Skeletal muscle satellite cell (primary cell): ENCODE data around the gene STYXL2.

Experiments used
- H3K27me3 ChIP-seq: 2 replicates; pipeline ENCODE4 v1.7.0; 2013; ENCODE audit warnings: low read length; ENCODE audit not compliant: control insufficient read depth, insufficient read depth
- H3K36me3 ChIP-seq: 2 replicates; pipeline ENCODE4 v1.7.0; 2013; ENCODE audit warnings: mild to moderate bottlenecking, control low read depth, low read length; ENCODE audit not compliant: insufficient read depth
- H3K4me1 ChIP-seq: 2 replicates; pipeline ENCODE4 v1.7.0; 2013; ENCODE audit warnings: low read length; ENCODE audit not compliant: control insufficient read depth, insufficient read depth
- H3K4me2 ChIP-seq: 2 replicates; pipeline ENCODE4 v1.7.0; 2013; ENCODE audit warnings: mild to moderate bottlenecking, low read length
- H3K4me3 ChIP-seq: 2 replicates; pipeline ENCODE4 v1.7.0; 2013; ENCODE audit warnings: low read length
- H3K9ac ChIP-seq: 2 replicates; pipeline ENCODE4 v1.7.0; 2013; ENCODE audit warnings: mild to moderate bottlenecking, low read depth, low read length, moderate library complexity
- H3K9me3 ChIP-seq: replicated peaks from 2 replicates; pipeline ENCODE4 v1.7.0; 2013; ENCODE audit warnings: mild to moderate bottlenecking, control low read depth, low read length

Gene STYXL2

GRCh38 chr1:167137793-167138510, 44.1 kb downstream of the STYXL2 start:
- no peak overlapping the region for H3K9ac ChIP-seq
- no peaks in the 10 kb centered on the region for H3K9me3 ChIP-seq
- H3K4me3 ChIP-seq = no peak overlapping the region
- H3K27me3 ChIP-seq = no peaks in the 10 kb centered on the region
- H3K36me3 ChIP-seq = no peaks in the 10 kb centered on the region
- no peak overlapping the region for H3K4me2 ChIP-seq
- H3K4me1 ChIP-seq = peaks cover 28% of the 10 kb centered on the region

- H3K9ac ChIP-seq = no peak overlapping the region
- H3K4me1 ChIP-seq = peaks cover 28% of the 10 kb centered on the region
- no peaks in the 10 kb centered on the region for H3K36me3 ChIP-seq
- no peak overlapping the region for H3K4me2 ChIP-seq
- H3K9me3 ChIP-seq = no peaks in the 10 kb centered on the region
- H3K4me3 ChIP-seq = no peak overlapping the region
- no peaks in the 10 kb centered on the region for H3K27me3 ChIP-seq
These were observed 44.8 kb downstream of the STYXL2 start for GRCh38 chr1:167138703-167139102.

GRCh38 chr1:167141963-167142362, 48.1 kb downstream of the STYXL2 start:
- Histone ChIP-seq H3K9ac (no peak overlapping the region), H3K4me3 (no peak overlapping the region), H3K4me2 (no peak overlapping the region)

More at GRCh38 chr1:167141963-167142362, 48.1 kb downstream of the STYXL2 start:
- H3K27me3 ChIP-seq = no peaks in the 10 kb centered on the region
- H3K4me1 ChIP-seq = peaks cover 8% of the 10 kb centered on the region
- H3K9me3 ChIP-seq = no peaks in the 10 kb centered on the region
- no peaks in the 10 kb centered on the region for H3K36me3 ChIP-seq
